H1 (cell line): ENCODE results near the gene KLHL35. TPM values are rescaled to one million over a fixed set of nuclear protein-coding genes. Genes with fewer than 3 reads are reported as not detected.
A peak's percentile ranks its signal among the peaks of the same experiment; 100 is the strongest.

Source experiments
- CTCF ChIA-PET: fragments of 300-600 bp; sonication (Branson Sonifier 250); formaldehyde crosslinking; loops from one replicate; lab custom pipeline; 2021; ENCODE audit not compliant: partially characterized antibody; lab: Charles Lee
- POLR2A ChIA-PET: fragments of 300-600 bp; sonication (Branson Sonifier 250); formaldehyde crosslinking; loops from one replicate; lab custom pipeline; 2021; ENCODE audit warnings: inconsistent platforms; ENCODE audit not compliant: partially characterized antibody; lab: Charles Lee
- DNase-seq, 2 experiments: peaks; one replicate each; pipeline versions ENCODE4 v3.0.0 to v3.0.0-alpha.2; 2010 to 2022; ENCODE audit warnings: low spot score in 2 of 2, low read depth in 1 of 2, mixed read lengths in 1 of 2
- FAIRE-seq: peaks from 2 replicates; lab custom pipeline; 2011; peaks lifted over from hg19 to GRCh38; lab: Jason Lieb, UNC
- H2AFZ ChIP-seq: 2 replicates; pipeline ENCODE4 v1.8.1; 2012; ENCODE audit warnings: low read length, inconsistent platforms
- H2AK5ac ChIP-seq: 2 replicates; pipeline ENCODE4 v1.6.1; 2013; ENCODE audit warnings: low read depth, low read length
- H2BK120ac ChIP-seq: replicated peaks from 2 replicates; pipeline ENCODE3; 2013; ENCODE audit warnings: low read depth, low read length, inconsistent platforms
- H2BK12ac ChIP-seq: 2 replicates; pipeline ENCODE4 v1.6.1; 2013; ENCODE audit warnings: low read depth, low read length
- H2BK15ac ChIP-seq: 2 replicates; pipeline ENCODE4 v1.6.1; 2013; ENCODE audit warnings: low read length
- H2BK20ac ChIP-seq: 2 replicates; pipeline ENCODE4 v1.6.1; 2013; ENCODE audit warnings: low read length
- H2BK5ac ChIP-seq: 2 replicates; pipeline ENCODE4 v1.6.1; 2013; ENCODE audit warnings: low read depth, low read length
- H3K14ac ChIP-seq: 2 replicates; pipeline ENCODE4 v1.6.1; 2013; ENCODE audit warnings: inconsistent platforms; ENCODE audit not compliant: insufficient read length
- H3K18ac ChIP-seq: 2 replicates; pipeline ENCODE4 v1.6.1; 2013; ENCODE audit warnings: low read length; ENCODE audit errors: extremely low read depth
- H3K23ac ChIP-seq: 2 replicates; pipeline ENCODE4 v1.6.1; 2013; ENCODE audit warnings: inconsistent platforms; ENCODE audit not compliant: insufficient read length
- H3K23me2 ChIP-seq: 2 replicates; pipeline ENCODE4 v1.6.1; 2013; ENCODE audit warnings: low read depth, low read length
- H3K27ac ChIP-seq: 2 replicates; pipeline ENCODE4 v1.6.1; 2011; ENCODE audit warnings: low read depth, low read length, inconsistent platforms
- H3K27me3 ChIP-seq, 4 experiments: replicated peaks in 1 of 4; 1 replicate in 1 of 4; 2 replicates in 3 of 4; pipeline versions ENCODE4 v1.6.1 to v1.8.1; 2011 to 2013; ENCODE audit warnings: low read length in 3 of 4, mild to moderate bottlenecking in 3 of 4, inconsistent platforms in 2 of 4, mixed read lengths in 2 of 4, moderate library complexity in 1 of 4; ENCODE audit not compliant: control insufficient read depth in 3 of 4, insufficient read depth in 3 of 4; ENCODE audit errors: extremely low read depth in 1 of 4
- H3K36me3 ChIP-seq, 4 experiments: 2 replicates each; pipeline versions ENCODE4 v1.6.1 to v1.8.1; 2011 to 2013; ENCODE audit warnings: mild to moderate bottlenecking in 4 of 4, low read length in 3 of 4, moderate library complexity in 2 of 4, control low read depth in 1 of 4, inconsistent platforms in 1 of 4; ENCODE audit not compliant: insufficient read depth in 4 of 4, control insufficient read depth in 2 of 4
- H3K4ac ChIP-seq: replicated peaks from 2 replicates; pipeline ENCODE3; 2013; ENCODE audit warnings: low read length, low read depth, mixed read lengths, inconsistent platforms; ENCODE audit not compliant: insufficient read length
- H3K4me1 ChIP-seq, 4 experiments: replicated peaks in 1 of 4; 1 replicate in 1 of 4; 2 replicates in 3 of 4; pipeline versions ENCODE4 v1.6.1 to v1.8.1; 2011 to 2013; ENCODE audit warnings: low read length in 3 of 4, inconsistent platforms in 2 of 4, mixed read lengths in 1 of 4; ENCODE audit not compliant: insufficient read depth in 4 of 4, control insufficient read depth in 3 of 4
- H3K4me2 ChIP-seq, 2 experiments: 2 replicates each; pipeline versions ENCODE4 v1.6.1 to v1.8.1; 2011 to 2013; ENCODE audit warnings: low read depth in 2 of 2, low read length in 2 of 2, control low read depth in 1 of 2, inconsistent platforms in 1 of 2, mild to moderate bottlenecking in 1 of 2; ENCODE audit not compliant: insufficient read depth in 1 of 2
- H3K4me3 ChIP-seq, 4 experiments: fragments of 200-600, 300-600 bp in 1 of 4; sonication (generic), shearing (Covaris generic), sonication (Bioruptor Twin) in 1 of 4; 2 replicates each; pipeline versions ENCODE4 v1.5.1 to v1.8.1; 2011 to 2016; ENCODE audit warnings: low read length in 4 of 4, low read depth in 3 of 4, control low read depth in 2 of 4, inconsistent platforms in 2 of 4, mild to moderate bottlenecking in 2 of 4, mixed read lengths in 1 of 4, moderate library complexity in 1 of 4; ENCODE audit not compliant: insufficient read depth in 2 of 4; ENCODE audit errors: extremely low read depth in 1 of 4
- H3K56ac ChIP-seq: replicated peaks from 2 replicates; pipeline ENCODE3; 2013; ENCODE audit warnings: low read depth, mild to moderate bottlenecking, mixed read lengths, low read length, inconsistent platforms; ENCODE audit not compliant: insufficient read length
- H3K79me1 ChIP-seq: 2 replicates; pipeline ENCODE4 v1.6.1; 2013; ENCODE audit warnings: low read depth, low read length, control low read depth
- H3K79me2 ChIP-seq, 2 experiments: 2 replicates each; pipeline versions ENCODE4 v1.6.1 to v1.8.1; 2012 to 2013; ENCODE audit warnings: low read length in 2 of 2, mild to moderate bottlenecking in 2 of 2, inconsistent platforms in 1 of 2; ENCODE audit not compliant: insufficient read depth in 2 of 2, control insufficient read depth in 1 of 2
- H3K9ac ChIP-seq, 4 experiments: replicated peaks in 1 of 4; 1 replicate in 1 of 4; 2 replicates in 3 of 4; pipeline versions ENCODE4 v1.6.1 to v1.8.1; 2011 to 2013; ENCODE audit warnings: low read depth in 3 of 4, low read length in 3 of 4, control low read depth in 2 of 4, mild to moderate bottlenecking in 2 of 4, moderate library complexity in 2 of 4, inconsistent platforms in 1 of 4; ENCODE audit errors: extremely low read depth in 1 of 4
- H3K9me3 ChIP-seq, 2 experiments: 2 replicates each; pipeline versions ENCODE4 v1.6.1 to v1.8.1; 2012 to 2013; ENCODE audit warnings: mild to moderate bottlenecking in 2 of 2, moderate library complexity in 2 of 2, control low read depth in 1 of 2, inconsistent platforms in 1 of 2, low read depth in 1 of 2, low read length in 1 of 2, mixed read lengths in 1 of 2; ENCODE audit not compliant: insufficient read depth in 2 of 2
- H4K20me1 ChIP-seq, 2 experiments: replicated peaks in 1 of 2; 2 replicates each; pipeline versions ENCODE3 to v1.8.1; 2011 to 2013; ENCODE audit warnings: inconsistent platforms in 2 of 2, low read length in 2 of 2, mild to moderate bottlenecking in 1 of 2; ENCODE audit not compliant: insufficient read depth in 2 of 2, control insufficient read depth in 1 of 2
- H4K5ac ChIP-seq: 2 replicates; pipeline ENCODE4 v1.6.1; 2013; ENCODE audit warnings: low read length, low read depth, mixed read lengths, inconsistent platforms; ENCODE audit not compliant: insufficient read length
- H4K8ac ChIP-seq: 2 replicates; pipeline ENCODE4 v1.8.0; 2013; ENCODE audit warnings: mild to moderate bottlenecking, moderate library complexity, low read length, inconsistent platforms; ENCODE audit not compliant: insufficient read depth; ENCODE audit errors: extremely low read depth
- H4K91ac ChIP-seq: replicated peaks from 2 replicates; pipeline ENCODE3; 2013; ENCODE audit warnings: low read length, mixed read lengths, inconsistent platforms; ENCODE audit not compliant: insufficient read length
- CREB1 ChIP-seq: IDR thresholded peaks from 2 replicates; pipeline ENCODE4 v1.6.1; 2012; ENCODE audit warnings: inconsistent platforms
- KDM5A ChIP-seq: fragments of 200-600 bp; IDR thresholded peaks from 2 replicates; pipeline ENCODE4 v1.7.1; 2012; ENCODE audit warnings: mild to moderate bottlenecking, low read length, inconsistent platforms, mixed read lengths
- WGBS, 2 experiments: shearing (Covaris generic) in 1 of 2; methylation state at CpG; one replicate each; pipeline versions ENCODE4 v1.1.6 to v1.1.7; 2013 to 2015; ENCODE audit warnings: low lambda C conversion rate in 2 of 2, mixed read lengths in 2 of 2, inconsistent platforms in 1 of 2, low coverage in 1 of 2, missing lambda C conversion rate in 1 of 2; ENCODE audit not compliant: insufficient replicate concordance in 2 of 2, insufficient coverage in 1 of 2, insufficient read length in 1 of 2; ENCODE audit errors: extremely low coverage in 1 of 2, missing lambda C conversion rate in 1 of 2; 5-methylcytosine and 5-hydroxymethylcytosine counted together
- polyA plus RNA-seq, 7 experiments: library from polyadenylated mRNA; depleted of rRNA in 3 of 7; stranded (reverse) in 5 of 7; unstranded in 2 of 7; fragments of >200 nt in 5 of 7; fragments of 200-250 nt in 2 of 7; gene quantifications; 1 replicate in 5 of 7; 2 replicates in 1 of 7; 4 replicates in 1 of 7; pipeline versions ENCODE4 v1.2.1 to v1.2.3, GENCODE V29; 2011 to 2013; ENCODE audit warnings: missing spikeins in 2 of 7, mixed read lengths in 2 of 7
- total RNA-seq: library from RNA; stranded (reverse); fragmentation: NEBNext Ultra II Directional; extraction: Animal tissue kit (Norgen Biotek cat#: 25700); gene quantifications from 2 replicates; pipeline ENCODE4 v1.2.1, GENCODE V29; 2021

The KLHL35 gene
- total and polyA plus RNA-seq, 2 of the 8 experiments (the other 6 are each of a cell fraction or from before 2014, with no cell fraction given), result 0.35 to 0.41 TPM

GRCh38 chr11:75468534-75469340, 35.7 kb upstream of the KLHL35 start:
- Histone ChIP-seq H4K91ac (peak overlapping the region; percentile 4), H3K14ac (no peak overlapping the region), H3K4me3 (no peak overlapping the region), H3K18ac (no peak overlapping the region), H3K36me3 (no peaks in the 10 kb centered on the region; a peak in 1 of 8 replicates), H3K9ac (peak overlapping the region in 1 of 4 experiments; percentile 40; a peak in 1 of 7 replicates), H3K79me2 (no peaks in the 10 kb centered on the region), H3K56ac (no peak overlapping the region), H3K23ac (no peak overlapping the region), H3K4ac (no peak overlapping the region), H2AK5ac (no peak overlapping the region), H3K27me3 (no peaks in the 10 kb centered on the region), H2BK15ac (no peak overlapping the region), H3K23me2 (no peaks in the 10 kb centered on the region), H3K9me3 (no peaks in the 10 kb centered on the region), H2BK12ac (no peak overlapping the region; the same call in 1 of the 2 replicates), H2BK120ac (no peak overlapping the region), H2BK5ac (no peak overlapping the region), H4K20me1 (no peaks in the 10 kb centered on the region), H3K27ac (no peak overlapping the region), H3K79me1 (no peaks in the 10 kb centered on the region), H2AFZ (no peak overlapping the region), H4K8ac (no peak overlapping the region; the same call in 1 of the 2 replicates), H4K5ac (no peak overlapping the region), H3K4me2 (no peak overlapping the region), H3K4me1 (peaks cover 0 to 7% (median 3%) of the 10 kb centered on the region in 4 experiments; a peak in 5 of 7 replicates), H2BK20ac (no peak overlapping the region)
- TF ChIP-seq KDM5A, result no peak
- 0 out of 2 replicates have a peak, but pooled peaks have one; percentile 26 for TF ChIP-seq CREB1
- POLR2A ChIA-PET, result interaction anchor here (0.7 to 2.4 kb wide), 6 partner anchors 17 to 106 kb away, joined by 3 to 7 read pairs (median 4); no protein-coding TSS in a partner anchor
- FAIRE-seq, result no peak
- WGBS, 2 experiments, result 79% methylated on average over 12 of the region's 14 CpGs; no CpG with 5 or more reads in 1 of the 2 experiments
- DNase-seq, result no peak
- CTCF ChIA-PET, result interaction anchor here (0.8 to 31.5 kb wide), 8 partner anchors 10 to 1623 kb away, joined by 3 to 603 read pairs (median 4); partner anchors contain the start of gene GDPD5
